ENCODE measurements around the gene CPSF3. TPM values are rescaled to one million over a fixed set of nuclear protein-coding genes. Genes with fewer than 3 reads are reported as not detected.

The CPSF3 gene
- total and polyA plus RNA-seq, 2 of the 4 experiments (the other 2 are of a cell fraction), result 29.2 to 64.5 TPM

- Histone ChIP-seq H2AFZ (replicated peaks; ENCODE audit: low read length, poor library complexity) (no peak overlapping the region), H3K27ac (ENCODE audit: insufficient read depth, low read length) (no peak overlapping the region), H4K20me1 (ENCODE audit: insufficient read depth, low read length) (peaks cover 4% of the 10 kb centered on the region), H3K14ac (replicated peaks; ENCODE audit: low read depth, low read length) (no peak overlapping the region), H3K9me1 (ENCODE audit: insufficient read depth, low read length) (peaks cover 18% of the 10 kb centered on the region), H3K4me1 (ENCODE audit: control insufficient read depth, insufficient read depth, low read length) (peaks cover 7% of the 10 kb centered on the region), H3K4me3 (ENCODE audit: insufficient read depth, low read depth, low read length) (no peak overlapping the region), H3K9me3 (ENCODE audit: control insufficient read depth, insufficient read depth, low read length) (no peaks in the 10 kb centered on the region), H3K36me3 (ENCODE audit: control insufficient read depth, insufficient read depth, low read length) (peaks cover 48% of the 10 kb centered on the region), H3K4me2 (ENCODE audit: low read depth, low read length) (no peak overlapping the region), H4K91ac (ENCODE audit: insufficient read depth, low read depth, low read length) (no peak overlapping the region), H3K79me1 (ENCODE audit: low read depth in 1 of 2, low read length in 2 of 2) (peaks cover 0 to 61% of the 10 kb centered on the region in 2 experiments; a peak in 3 of 4 replicates), H3K4ac (ENCODE audit: low read depth, low read length) (no peak overlapping the region), H2BK20ac (ENCODE audit: low read depth, low read length) (no peak overlapping the region), H3K23ac (ENCODE audit: low read depth, low read length) (no peak overlapping the region), H3K27me3 (ENCODE audit: control insufficient read depth, insufficient read depth, low read length) (no peaks in the 10 kb centered on the region), H2BK120ac (ENCODE audit: low read depth, low read length) (no peak overlapping the region), H3K18ac (ENCODE audit: low read depth, low read length) (no peak overlapping the region), H4K8ac (ENCODE audit: low read depth in 2 of 2, low read length in 2 of 2) (no peak overlapping the region), H2AK5ac (ENCODE audit: low read depth, low read length) (no peak overlapping the region), H2BK15ac (ENCODE audit: low read depth, low read length) (no peak overlapping the region), H3K9ac (ENCODE audit: low read depth, low read length) (no peak overlapping the region), H2BK5ac (ENCODE audit: low read depth, low read length, poor library complexity, severe bottlenecking) (no peak overlapping the region), H4K5ac (ENCODE audit: low read depth, low read length) (no peak overlapping the region), H2AK9ac (replicated peaks; ENCODE audit: low read depth, low read length, poor library complexity) (no peak overlapping the region), H3K56ac (ENCODE audit: extremely low read depth, insufficient read depth, low read length) (no peak overlapping the region)
- dilution Hi-C loops (cut with HindIII; ENCODE audit: low sequenced_read_pairs, unreplicated experiment) (no loop called here), in situ Hi-C loops (cut with MboI; ENCODE audit: low sequenced_read_pairs) (no loop called here), intact Hi-C loops (cut with micrococcal nuclease) (no loop called here)
- TF ChIP-seq RCOR1 (IDR thresholded peaks at IDR 0.05; ENCODE audit: insufficient replicate concordance, low read length) (no peak), MXI1 (IDR thresholded peaks at IDR 0.05; ENCODE audit: borderline replicate concordance, low read depth, low read length) (no peak), ELK1 (IDR thresholded peaks at IDR 0.05; ENCODE audit: borderline replicate concordance, low read depth, low read length) (no peak), NFE2L2 (IDR thresholded peaks at IDR 0.05; ENCODE audit: low read depth, low read length) (no peak), MAFK (IDR thresholded peaks at IDR 0.05; ENCODE audit: low read depth, low read length) (no peak), MAZ (IDR thresholded peaks at IDR 0.05; ENCODE audit: borderline replicate concordance, low read depth, low read length) (no peak)
- TF ChIP-seq, protein P1, sequence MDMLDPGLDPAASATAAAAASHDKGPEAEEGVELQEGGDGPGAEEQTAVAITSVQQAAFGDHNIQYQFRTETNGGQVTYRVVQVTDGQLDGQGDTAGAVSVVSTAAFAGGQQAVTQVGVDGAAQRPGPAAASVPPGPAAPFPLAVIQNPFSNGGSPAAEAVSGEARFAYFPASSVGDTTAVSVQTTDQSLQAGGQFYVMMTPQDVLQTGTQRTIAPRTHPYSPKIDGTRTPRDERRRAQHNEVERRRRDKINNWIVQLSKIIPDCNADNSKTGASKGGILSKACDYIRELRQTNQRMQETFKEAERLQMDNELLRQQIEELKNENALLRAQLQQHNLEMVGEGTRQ (IDR thresholded peaks at IDR 0.05; ENCODE audit: low read depth, low read length), result no peak
- ATAC-seq (ENCODE audit: low read depth), result no peak
- 76% methylated on average over 5 of the region's 11 CpGs; no CpG with 5 or more reads in 1 of the 2 experiments for WGBS, 2 experiments (ENCODE audit: extremely low coverage in 2 of 2, insufficient read length in 1 of 2)
- no TSS peak for BruUV-seq (replicated peaks)
- POLR2A ChIA-PET (ENCODE audit: unreplicated experiment), result no interaction called here
- CTCF ChIA-PET, result no interaction called here
- DNase-seq, result no peak
These were observed 35.2 kb upstream of the CPSF3 start for GRCh38 chr2:9388199-9388681.

All from IMR-90 (cell line).